ENCODE measurements around the gene RFPL2.
"Not testable (repeated sequence)": the region's sequence is repeated elsewhere in the genome, so short reads cannot be mapped to it uniquely, and the experiment has no call there.

The RFPL2 gene

GRCh38 chr22:32205974-32206773, 1.3 kb upstream of the RFPL2 start:
- DNase-seq, result no peak

- peak; percentile 49 for DNase-seq
Observed at GRCh38 chr22:32204040-32204855, 625 bp downstream of the RFPL2 start.

- no peak for DNase-seq
Observed at GRCh38 chr22:32203181-32204039, 1.5 kb downstream of the RFPL2 start.

- DNase-seq, result peak; percentile 49
Observed at GRCh38 chr22:32202539-32203180, 2.2 kb downstream of the RFPL2 start.

- DNase-seq, result no peak
Observed at GRCh38 chr22:32202161-32202538, 2.7 kb downstream of the RFPL2 start.

GRCh38 chr22:32200752-32201151, 4.1 kb downstream of the RFPL2 start:
- DNase-seq, result peak; percentile 49

GRCh38 chr22:32199961-32200360, 4.9 kb downstream of the RFPL2 start:
- DNase-seq, result no peak

- no peak for DNase-seq
Observed at GRCh38 chr22:32199341-32199740, 5.5 kb downstream of the RFPL2 start.

- DNase-seq, result not testable (repeated sequence)
Observed at GRCh38 chr22:32197553-32198226, 7.2 kb downstream of the RFPL2 start.

- not testable (repeated sequence) for DNase-seq
Observed at GRCh38 chr22:32195900-32196299, 9.0 kb downstream of the RFPL2 start.

GRCh38 chr22:32193346-32193745, 11.5 kb downstream of the RFPL2 start:
- not testable (repeated sequence) for DNase-seq

- not testable (repeated sequence) for DNase-seq
Observed at GRCh38 chr22:32191021-32191420, 13.9 kb downstream of the RFPL2 start.

- no peak for DNase-seq
Observed at GRCh38 chr22:32185821-32186220, 19.1 kb downstream of the RFPL2 start.

GRCh38 chr22:32183625-32184024, 21.2 kb downstream of the RFPL2 start:
- no peak for DNase-seq

- no peak for DNase-seq
Observed at GRCh38 chr22:32181043-32181442, 23.8 kb downstream of the RFPL2 start.

- no peak for DNase-seq
Observed at GRCh38 chr22:32177221-32177765, 27.6 kb downstream of the RFPL2 start.

GRCh38 chr22:32175683-32176644, 28.9 kb downstream of the RFPL2 start:
- no peak for DNase-seq

GRCh38 chr22:32175115-32175514, 29.8 kb downstream of the RFPL2 start:
- DNase-seq, result no peak

GRCh38 chr22:32165681-32166080, 39.2 kb downstream of the RFPL2 start:
- DNase-seq, result no peak

- DNase-seq, result no peak
Observed at GRCh38 chr22:32164075-32164860, 40.6 kb downstream of the RFPL2 start.
